ENCODE measurements around the gene NCCRP1. TPM values are rescaled to one million over a fixed set of nuclear protein-coding genes. Genes with fewer than 3 reads are reported as not detected.

Gene NCCRP1
- total and polyA plus RNA-seq, 2 experiments from 2014 or later = 2.5 to 7.0 TPM

DNA sequence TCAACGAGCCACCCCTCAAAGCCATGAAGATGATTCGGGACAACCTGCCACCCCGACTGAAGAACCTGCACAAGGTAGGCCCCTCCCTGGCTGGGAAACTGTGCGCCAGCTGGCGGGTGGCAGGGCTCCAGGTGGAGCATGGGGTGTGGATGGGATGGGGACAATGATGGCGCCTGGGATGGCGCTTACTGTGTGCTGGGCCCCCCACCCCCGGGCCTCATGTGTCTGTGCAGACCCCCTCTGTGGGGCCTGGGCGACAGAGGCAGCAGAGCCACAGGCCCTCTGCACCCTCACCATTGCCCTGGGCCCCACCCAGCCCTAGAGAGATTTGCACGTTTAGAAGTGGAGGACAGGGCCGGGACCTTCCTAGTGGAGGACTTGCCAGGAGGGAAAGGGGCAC lies 19.0 kb upstream of the NCCRP1 start:
- Histone ChIP-seq H2AFZ (no peak overlapping the region), H3K4me2 (no peak overlapping the region), H4K20me1 (ENCODE audit: insufficient read depth, poor library complexity, severe bottlenecking) (no peaks in the 10 kb centered on the region), H3K9me3 (ENCODE audit: low read depth) (no peaks in the 10 kb centered on the region), H3K4me3 (no peak overlapping the region), H3K9me2 (replicated peaks; ENCODE audit: insufficient read depth) (no peaks in the 10 kb centered on the region), H3K4me1 (ENCODE audit: insufficient read depth) (no peaks in the 10 kb centered on the region), H3K27me3 (no peaks in the 10 kb centered on the region), H3K79me2 (no peaks in the 10 kb centered on the region), H3K36me3 (replicated peaks; ENCODE audit: insufficient read depth, low read depth) (no peaks in the 10 kb centered on the region), H3K27ac (no peak overlapping the region)
- WGBS (ENCODE audit: low lambda C conversion rate, missing lambda C conversion rate) = 98% methylated on average over 11 of the region's 11 CpGs
- no peak for DNase-seq (ENCODE audit: low spot score)
- no peak for TF ChIP-seq CTCF (IDR thresholded peaks at IDR 0.05; ENCODE audit: poor library complexity)
- TF ChIP-seq EZH2phosphoT487 (IDR thresholded peaks at IDR 0.05; ENCODE audit: low read depth, severe bottlenecking, unreplicated experiment) = no peak
- no peak for TF ChIP-seq EZH2 (IDR thresholded peaks at IDR 0.05; ENCODE audit: borderline replicate concordance)

- no peaks in the 10 kb centered on the region for H3K36me3 ChIP-seq (replicated peaks; ENCODE audit: insufficient read depth, low read depth)
- no peaks in the 10 kb centered on the region for H3K79me2 ChIP-seq
- H3K27ac ChIP-seq = no peak overlapping the region
- no peaks in the 10 kb centered on the region for H3K9me2 ChIP-seq (replicated peaks; ENCODE audit: insufficient read depth)
- H4K20me1 ChIP-seq (ENCODE audit: insufficient read depth, poor library complexity, severe bottlenecking) = no peaks in the 10 kb centered on the region
- no peaks in the 10 kb centered on the region for H3K27me3 ChIP-seq
- no peak overlapping the region for H2AFZ ChIP-seq
- no peaks in the 10 kb centered on the region for H3K9me3 ChIP-seq (ENCODE audit: low read depth)
- H3K4me2 ChIP-seq = no peak overlapping the region
- H3K4me3 ChIP-seq = no peak overlapping the region
- H3K4me1 ChIP-seq (ENCODE audit: insufficient read depth) = no peaks in the 10 kb centered on the region
- no peak for TF ChIP-seq CTCF (IDR thresholded peaks at IDR 0.05; ENCODE audit: poor library complexity)
- no peak for TF ChIP-seq EZH2phosphoT487 (IDR thresholded peaks at IDR 0.05; ENCODE audit: low read depth, severe bottlenecking, unreplicated experiment)
- no peak for TF ChIP-seq EZH2 (IDR thresholded peaks at IDR 0.05; ENCODE audit: borderline replicate concordance)
- no peak for DNase-seq (ENCODE audit: low spot score)
- 97% methylated on average over 27 of the region's 30 CpGs for WGBS (ENCODE audit: low lambda C conversion rate, missing lambda C conversion rate)
These were observed 18.3 kb upstream of the NCCRP1 start for GRCh38 chr19:39178296-39179006.

DNA sequence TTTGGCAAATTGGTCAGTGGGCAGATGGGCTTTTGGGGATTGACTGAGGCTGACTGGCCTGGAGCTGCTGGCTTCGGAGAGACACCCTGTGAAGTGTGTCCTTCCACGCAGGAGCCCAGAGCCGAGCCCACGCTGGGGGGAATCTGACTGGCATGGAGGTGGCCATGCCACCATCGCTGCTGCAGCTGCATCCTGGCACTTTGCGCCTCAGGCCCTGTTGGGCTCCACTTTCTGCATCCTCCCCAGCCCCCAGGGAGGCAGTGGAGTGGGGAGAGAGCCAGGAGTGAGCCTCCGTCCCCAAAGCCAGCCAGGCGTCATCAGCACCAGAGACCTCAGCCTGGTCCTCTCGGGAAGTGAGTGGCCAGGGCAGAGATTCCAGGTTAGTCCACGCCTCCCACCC lies 17.0 kb upstream of the NCCRP1 start:
- no peak overlapping the region for H2AFZ ChIP-seq
- no peaks in the 10 kb centered on the region for H3K9me3 ChIP-seq (ENCODE audit: low read depth)
- no peak for DNase-seq (ENCODE audit: low spot score)
- H3K9me2 ChIP-seq (replicated peaks; ENCODE audit: insufficient read depth) = no peaks in the 10 kb centered on the region
- 96% methylated on average over 10 of the region's 10 CpGs for WGBS (ENCODE audit: low lambda C conversion rate, missing lambda C conversion rate)
- H3K36me3 ChIP-seq (replicated peaks; ENCODE audit: insufficient read depth, low read depth) = no peaks in the 10 kb centered on the region
- no peak overlapping the region for H3K27ac ChIP-seq
- no peaks in the 10 kb centered on the region for H3K27me3 ChIP-seq
- no peak overlapping the region for H3K4me2 ChIP-seq
- H3K4me3 ChIP-seq = no peak overlapping the region
- no peaks in the 10 kb centered on the region for H4K20me1 ChIP-seq (ENCODE audit: insufficient read depth, poor library complexity, severe bottlenecking)
- no peaks in the 10 kb centered on the region for H3K79me2 ChIP-seq
- TF ChIP-seq EZH2 (IDR thresholded peaks at IDR 0.05; ENCODE audit: borderline replicate concordance) = no peak
- TF ChIP-seq EZH2phosphoT487 (IDR thresholded peaks at IDR 0.05; ENCODE audit: low read depth, severe bottlenecking, unreplicated experiment) = no peak
- no peak for TF ChIP-seq CTCF (IDR thresholded peaks at IDR 0.05; ENCODE audit: poor library complexity)
- H3K4me1 ChIP-seq (ENCODE audit: insufficient read depth) = no peaks in the 10 kb centered on the region

All from hepatocyte (in vitro differentiated cells).